Erythroblast (primary cell): ENCODE data around the gene MS4A15.
"Not testable (repeated sequence)": the region's sequence is repeated elsewhere in the genome, so short reads cannot be mapped to it uniquely, and the experiment has no call there.

Source experiments
- DNase-seq, 2 experiments: peaks; one replicate each; lab custom pipeline; 2025; lab: John Stamatoyannopoulos, UW
- GATA1 ChIP-seq: IDR thresholded peaks from 2 replicates; pipeline ENCODE4 v1.6.1; 2011; ENCODE audit warnings: low read depth, mild to moderate bottlenecking, control low read depth, low read length, moderate library complexity
- POLR2A ChIP-seq: IDR thresholded peaks from 2 replicates; pipeline ENCODE4 v1.6.1; 2011; ENCODE audit warnings: mild to moderate bottlenecking, low read length

The MS4A15 gene

GRCh38 chr11:60816590-60817157, 60.0 kb downstream of the MS4A15 start:
- no peak for DNase-seq
- no peak for TF ChIP-seq GATA1

GRCh38 chr11:60818057-60818456, 61.4 kb downstream of the MS4A15 start:
- TF ChIP-seq POLR2A = no peak
- TF ChIP-seq GATA1 = no peak
- no peak for DNase-seq

GRCh38 chr11:60821827-60822599, 65.3 kb downstream of the MS4A15 start:
- TF ChIP-seq GATA1 = no peak
- DNase-seq = no peak

- DNase-seq = not testable (repeated sequence)
These were observed 67.2 kb downstream of the MS4A15 start for GRCh38 chr11:60823745-60824306.

- TF ChIP-seq GATA1 = no peak
- TF ChIP-seq POLR2A = no peak
- DNase-seq = no peak
These were observed 68.5 kb downstream of the MS4A15 start for GRCh38 chr11:60825118-60825517.

- no peak for DNase-seq
These were observed 69.1 kb downstream of the MS4A15 start for GRCh38 chr11:60825790-60826189.

More at GRCh38 chr11:60825790-60826189, 69.1 kb downstream of the MS4A15 start:
- no peak for TF ChIP-seq POLR2A
- no peak for TF ChIP-seq GATA1
